ENCODE measurements around the gene GCK.
"Not testable (repeated sequence)": the region's sequence is repeated elsewhere in the genome, so short reads cannot be mapped to it uniquely, and the experiment has no call there.

The GCK gene

DNA sequence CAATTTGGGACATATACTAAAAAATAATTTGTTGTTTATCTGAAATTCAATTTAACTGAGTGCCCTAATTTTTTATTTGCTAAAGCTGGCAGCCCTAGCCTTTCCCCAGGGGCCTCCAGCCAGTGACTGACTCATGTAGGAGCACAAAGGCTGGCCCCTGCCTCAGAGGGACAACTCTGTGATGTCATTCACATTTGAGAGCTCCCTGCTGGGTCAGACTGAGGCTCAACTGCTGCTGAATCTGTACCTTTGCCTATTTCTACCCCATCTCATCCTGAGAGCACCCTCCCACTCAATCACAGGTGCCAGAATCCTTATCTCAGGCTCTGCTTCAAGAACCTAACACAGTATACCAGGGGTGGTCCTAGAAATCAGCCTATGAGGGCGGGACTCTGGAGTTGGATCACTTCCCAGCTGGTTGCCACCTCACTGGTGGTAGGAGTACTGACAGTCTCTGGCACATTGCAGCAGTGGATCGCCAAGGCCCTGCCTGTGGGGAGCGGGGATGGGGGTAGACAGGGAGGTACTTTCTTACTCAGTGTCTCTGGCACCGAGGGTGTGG lies 11.6 kb downstream of the GCK start:
- no peak overlapping the region for H3K27ac ChIP-seq (ENCODE audit: low read depth, low read length)
- H4K20me1 ChIP-seq (ENCODE audit: low read depth, low read length), result no peaks in the 10 kb centered on the region
- no peaks in the 10 kb centered on the region for H3F3A ChIP-seq (ENCODE audit: insufficient read depth)
- no peak overlapping the region for H3K4me3 ChIP-seq (ENCODE audit: insufficient read depth, low read length, poor library complexity, severe bottlenecking)
- no peak overlapping the region for H3K4me2 ChIP-seq (ENCODE audit: low read depth, low read length, poor library complexity, severe bottlenecking)
- H3K36me3 ChIP-seq (ENCODE audit: low read length), result no peaks in the 10 kb centered on the region
- H2AFZ ChIP-seq (ENCODE audit: low read depth, low read length, severe bottlenecking), result no peak overlapping the region
- TF ChIP-seq EZH2phosphoT487 (conservative IDR thresholded peaks at IDR 0.05; ENCODE audit: low read length) (no peak), CTCF (IDR thresholded peaks at IDR 0.05; ENCODE audit: insufficient read depth, low read length, poor library complexity, severe bottlenecking) (no peak)
- H3K79me2 ChIP-seq (ENCODE audit: insufficient read depth, low read length), result no peaks in the 10 kb centered on the region
- H3K9ac ChIP-seq (ENCODE audit: low read length), result no peak overlapping the region
- H3K9me2 ChIP-seq (replicated peaks; ENCODE audit: insufficient read depth, low read length), result no peaks in the 10 kb centered on the region
- peaks cover 10% of the 10 kb centered on the region; the same call in 1 of the 2 replicates for H3K9me3 ChIP-seq (ENCODE audit: insufficient read depth, low read length)
- H3K27me3 ChIP-seq (ENCODE audit: low read length), result 0 out of 2 replicates have a peak, but pooled peaks cover 3% of the 10 kb centered on the region

- H3K79me2 ChIP-seq (ENCODE audit: insufficient read depth, low read length), result no peaks in the 10 kb centered on the region
- H3K27ac ChIP-seq (ENCODE audit: low read depth, low read length), result no peak overlapping the region
- no peak overlapping the region for H2AFZ ChIP-seq (ENCODE audit: low read depth, low read length, severe bottlenecking)
- no peaks in the 10 kb centered on the region for H4K20me1 ChIP-seq (ENCODE audit: low read depth, low read length)
- H3K9me2 ChIP-seq (replicated peaks; ENCODE audit: insufficient read depth, low read length), result no peaks in the 10 kb centered on the region
- no peaks in the 10 kb centered on the region for H3F3A ChIP-seq (ENCODE audit: insufficient read depth)
- H3K27me3 ChIP-seq (ENCODE audit: low read length), result 0 out of 2 replicates have a peak, but pooled peaks cover 3% of the 10 kb centered on the region
- no peaks in the 10 kb centered on the region for H3K9me3 ChIP-seq (ENCODE audit: insufficient read depth, low read length)
- H3K36me3 ChIP-seq (ENCODE audit: low read length), result no peaks in the 10 kb centered on the region
- TF ChIP-seq CTCF (IDR thresholded peaks at IDR 0.05; ENCODE audit: insufficient read depth, low read length, poor library complexity, severe bottlenecking) (no peak), EZH2phosphoT487 (conservative IDR thresholded peaks at IDR 0.05; ENCODE audit: low read length) (no peak)
- no peak overlapping the region for H3K4me3 ChIP-seq (ENCODE audit: insufficient read depth, low read length, poor library complexity, severe bottlenecking)
- H3K9ac ChIP-seq (ENCODE audit: low read length), result no peak overlapping the region
- H3K4me2 ChIP-seq (ENCODE audit: low read depth, low read length, poor library complexity, severe bottlenecking), result no peak overlapping the region
Observed at GRCh38 chr7:44176486-44176885, 12.8 kb downstream of the GCK start.

DNA sequence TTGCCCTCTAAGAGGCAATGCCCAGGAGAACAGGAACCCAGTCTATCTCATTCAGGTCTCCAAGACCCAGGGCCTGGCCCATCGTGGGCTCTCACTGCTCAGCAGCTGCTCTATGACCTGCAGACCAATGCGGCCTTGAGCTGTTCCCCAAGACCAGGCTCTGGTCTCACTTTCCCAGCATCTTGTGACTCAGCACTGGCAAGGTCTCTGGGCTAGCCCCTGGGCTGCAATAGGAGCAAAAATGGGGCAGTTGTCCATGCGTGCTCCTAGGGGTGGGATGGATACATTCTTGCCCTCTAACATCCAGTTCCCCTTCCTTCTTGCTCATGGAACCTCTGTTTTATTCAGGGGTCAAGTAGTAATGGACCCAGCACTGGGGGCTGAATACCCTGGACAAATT lies 13.5 kb downstream of the GCK start:
- TF ChIP-seq EZH2phosphoT487 (conservative IDR thresholded peaks at IDR 0.05; ENCODE audit: low read length) (no peak), CTCF (IDR thresholded peaks at IDR 0.05; ENCODE audit: insufficient read depth, low read length, poor library complexity, severe bottlenecking) (no peak)
- no peaks in the 10 kb centered on the region for H3K9me2 ChIP-seq (replicated peaks; ENCODE audit: insufficient read depth, low read length)
- H4K20me1 ChIP-seq (ENCODE audit: low read depth, low read length), result no peaks in the 10 kb centered on the region
- H3K36me3 ChIP-seq (ENCODE audit: low read length), result no peaks in the 10 kb centered on the region
- no peaks in the 10 kb centered on the region for H3K79me2 ChIP-seq (ENCODE audit: insufficient read depth, low read length)
- no peak overlapping the region for H3K27ac ChIP-seq (ENCODE audit: low read depth, low read length)
- H3K27me3 ChIP-seq (ENCODE audit: low read length), result 0 out of 2 replicates have a peak, but pooled peaks cover 3% of the 10 kb centered on the region
- H3K4me3 ChIP-seq (ENCODE audit: insufficient read depth, low read length, poor library complexity, severe bottlenecking), result no peak overlapping the region
- H2AFZ ChIP-seq (ENCODE audit: low read depth, low read length, severe bottlenecking), result no peak overlapping the region
- no peaks in the 10 kb centered on the region for H3F3A ChIP-seq (ENCODE audit: insufficient read depth)
- no peak overlapping the region for H3K9ac ChIP-seq (ENCODE audit: low read length)
- no peaks in the 10 kb centered on the region for H3K9me3 ChIP-seq (ENCODE audit: insufficient read depth, low read length)
- no peak overlapping the region for H3K4me2 ChIP-seq (ENCODE audit: low read depth, low read length, poor library complexity, severe bottlenecking)

DNA sequence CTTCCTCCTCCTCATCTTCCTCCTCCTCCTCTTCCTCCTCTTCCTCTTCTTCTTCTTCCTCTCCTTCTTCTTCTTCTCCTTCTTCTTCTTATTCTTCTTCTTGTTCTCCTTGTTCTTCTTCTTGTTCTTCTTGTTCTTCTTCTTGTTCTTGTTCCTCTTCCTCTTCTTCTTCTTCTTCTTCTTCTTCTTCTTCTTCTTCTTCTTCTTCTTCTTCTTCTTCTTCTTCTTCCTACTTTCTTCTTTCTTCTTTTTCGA lies 14.6 kb downstream of the GCK start:
- H4K20me1 ChIP-seq (ENCODE audit: low read depth, low read length); H3K27me3 ChIP-seq (ENCODE audit: low read length); H3F3A ChIP-seq (ENCODE audit: insufficient read depth); H2AFZ ChIP-seq (ENCODE audit: low read depth, low read length, severe bottlenecking); H3K27ac ChIP-seq (ENCODE audit: low read depth, low read length); H3K9me2 ChIP-seq (replicated peaks; ENCODE audit: insufficient read depth, low read length); H3K79me2 ChIP-seq (ENCODE audit: insufficient read depth, low read length); H3K4me3 ChIP-seq (ENCODE audit: insufficient read depth, low read length, poor library complexity, severe bottlenecking); H3K36me3 ChIP-seq (ENCODE audit: low read length); H3K9ac ChIP-seq (ENCODE audit: low read length); H3K9me3 ChIP-seq (ENCODE audit: insufficient read depth, low read length); H3K4me2 ChIP-seq (ENCODE audit: low read depth, low read length, poor library complexity, severe bottlenecking): not testable (repeated sequence)
